Adrenal gland (tissue), 19 donors: ENCODE results near the gene ZNF593OS. TPM values are rescaled to one million over a fixed set of nuclear protein-coding genes. Genes with fewer than 3 reads are reported as not detected.

ENCODE experiments used
- DNase-seq, 7 donors: peaks; one replicate each; pipeline ENCODE4 v3.0.0-alpha.2; 2019 to 2020
- H3K27ac ChIP-seq, 5 donors: fragments of 200-600 bp; sonication (generic) in 4 of 5; 1 replicate in 3 of 5; 2 replicates in 2 of 5; pipeline versions ENCODE4 v1.5.1 to v1.8.0; 2016 to 2020; ENCODE audit warnings: mild to moderate bottlenecking in 1 of 5
- H3K27me3 ChIP-seq: fragments of 200-600 bp; 2 replicates; pipeline ENCODE4 v1.8.0; 2021
- H3K36me3 ChIP-seq, 2 donors: fragments of 200-600 bp; replicated peaks in 1 of 2; 1 replicate in 1 of 2; 2 replicates in 1 of 2; pipeline versions ENCODE4 v1.5.1 to v1.8.0; 2018 to 2022
- H3K4me1 ChIP-seq, 2 donors: fragments of 200-600 bp; replicated peaks in 1 of 2; 1 replicate in 1 of 2; 2 replicates in 1 of 2; pipeline versions ENCODE4 v1.5.1 to v1.8.0; 2018 to 2021
- H3K4me3 ChIP-seq, 4 donors: fragments of 200-600 bp; sonication (generic) in 3 of 4; one replicate each; pipeline ENCODE4 v1.5.1; 2016 to 2018
- H3K9me3 ChIP-seq, 3 donors: fragments of 200-600 bp; sonication (generic) in 1 of 3; replicated peaks in 1 of 3; 1 replicate in 2 of 3; 2 replicates in 1 of 3; pipeline versions ENCODE4 v1.5.1 to v1.8.0; 2016 to 2021
- POLR2A ChIP-seq, 2 donors: fragments of 450-650 bp; IDR thresholded peaks; one replicate each; pipeline ENCODE4 v1.6.1; 2017; ENCODE audit warnings: antibody characterized with exemption in 2 of 2, mild to moderate bottlenecking in 2 of 2, moderate library complexity in 1 of 2
- WGBS, 4 donors: extraction: QIAGEN DNeasy Blood & Tissue Kit in 2 of 4; methylation state at CpG; one replicate each; pipeline versions ENCODE4 v1.1.5 to v1.1.7; 2013 to 2017; 5-methylcytosine and 5-hydroxymethylcytosine counted together
- intact Hi-C, 2 donors: fragments of 100-400 bp; cut with DNase I; formaldehyde crosslinking; loops; one replicate each; pipeline versions ENCODE4 v1.14.1 to v1.15.0; 2022 to 2023
- long read RNA-seq, 10 donors: library from polyadenylated mRNA in 3 of 10; unstranded in 2 of 10; stranded (forward) in 1 of 10; transcript quantifications; one replicate each; pipeline ENCODE4 v2.0.0 and lab custom pipeline, GENCODE V29; 2021 to 2026
- polyA plus RNA-seq, 3 donors: library from polyadenylated mRNA; stranded (reverse); fragments of 200-250 nt in 2 of 3; fragments of 350-450 nt in 1 of 3; fragmentation: Illumina TruSeq in 1 of 3; extraction: RNeasy Lipid Tissue Mini Kit (QIAGEN cat#74804) in 1 of 3; gene quantifications; one replicate each; pipeline ENCODE4 v1.2.3, GENCODE V29; 2013 to 2014
- total RNA-seq, 9 donors: library from RNA; depleted of rRNA in 4 of 9; stranded (reverse); fragments of >200 nt in 4 of 9; fragments of 120-200 nt in 1 of 9; fragmentation: NEBNext Ultra II Directional in 1 of 9; extraction: Animal tissue kit (Norgen Biotek cat#: 25700) in 1 of 9; gene quantifications; one replicate each; pipeline versions ENCODE4 v1.1.0 to v1.2.4, GENCODE V29; 2013 to 2023
- TF ChIP-seq, protein P1 (sequence below), 6 experiments: fragments of 450-650 bp in 4 of 6; fragments of 200-600 bp in 2 of 6; sonication (generic) in 1 of 6; IDR thresholded peaks; 1 replicate in 5 of 6; 2 replicates in 1 of 6; pipeline versions ENCODE4 v1.5.1 to v1.8.0; 2016 to 2021; ENCODE audit warnings: antibody characterized with exemption in 6 of 6, mild to moderate bottlenecking in 2 of 6, moderate library complexity in 1 of 6
- donor health status: healthy with polysubstance abuse.
- donor health status: Bipolar disorder and iron deficiency.
- donor health status: DM: yes; HTN: yes; CAD: no.
- donor health status: DM: no; HTN: no; CAD: no.
- donor health status: DM: no; HTN: no; CAD: no.
- donor health status: DM: yes; HTN: yes; CAD: no.

ZNF593OS gene
- total RNA-seq (under 1 TPM in 1 of 9 donors, not detected in 8; 0.18 TPM), polyA plus RNA-seq (under 1 TPM in 1 of 3 donors, not detected in 2; 0.88 TPM)
- long read RNA-seq, donor 1 = 0 reads
- long read RNA-seq, donor 2 = 0 reads
- long read RNA-seq, donor 3 = 0 reads
- long read RNA-seq, donor 4 = 0 reads
- long read RNA-seq, donor 5 = 0 reads
- long read RNA-seq, donor 6 = 0 reads
- long read RNA-seq, donor 7 = 0 reads
- long read RNA-seq, donor 8 = 0 reads
- long read RNA-seq, donor 9 = 0 reads
- long read RNA-seq, donor 10 = 0 reads

DNA sequence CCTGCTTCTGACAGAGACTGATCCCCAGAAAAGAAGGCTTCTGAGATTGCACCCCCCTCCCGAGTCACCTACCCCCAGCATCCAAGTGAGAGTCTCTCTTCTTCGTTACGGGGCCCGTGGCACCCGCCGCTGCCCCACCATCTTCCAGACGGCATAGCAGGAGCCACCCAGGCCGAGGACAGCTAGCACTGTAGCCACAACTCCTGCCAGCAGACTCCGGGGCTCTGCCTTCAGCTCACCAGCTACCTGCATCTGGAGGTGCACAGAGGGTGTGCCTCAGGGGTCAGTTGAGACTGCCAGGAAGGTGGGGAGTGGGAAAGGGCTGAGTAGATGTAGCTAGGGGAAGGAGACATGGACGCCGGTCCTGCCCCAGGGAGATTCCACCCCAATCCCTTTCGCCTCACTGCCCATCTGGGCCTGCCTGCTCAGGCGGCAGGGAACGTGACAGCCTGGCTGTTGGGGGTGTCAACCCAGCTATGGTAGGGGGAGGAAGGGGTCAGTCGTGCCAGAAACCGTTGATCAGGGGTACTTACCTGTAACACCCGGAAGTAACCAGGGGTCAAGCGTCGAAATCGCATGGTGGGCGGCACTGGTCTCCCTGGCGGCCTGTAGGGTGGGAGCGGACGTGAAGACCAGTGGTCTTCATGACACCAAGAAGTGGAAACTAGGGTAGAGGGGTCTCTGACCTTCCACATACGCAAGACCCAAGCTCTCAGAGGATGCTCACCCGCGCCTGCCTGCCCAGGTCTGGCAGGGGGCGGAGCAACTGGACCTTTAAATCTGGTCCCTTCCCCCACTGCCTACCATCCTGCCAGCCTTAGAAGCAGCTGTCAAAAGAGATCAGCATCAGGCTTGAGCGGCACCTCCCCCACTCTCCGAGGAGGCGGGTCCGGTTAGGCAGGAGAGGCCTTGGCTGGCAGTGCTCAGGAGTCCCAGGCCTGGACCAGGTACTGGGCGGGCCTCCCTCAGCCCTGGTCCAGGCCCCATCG, at the start of gene ZNF593OS:
ZNF593OS (minus strand) TSS at position 749 of the 989 bp plus-strand sequence; CDS start at position 578, 171 bp downstream.
- DNase-seq = no peak
- TF ChIP-seq, protein P1, sequence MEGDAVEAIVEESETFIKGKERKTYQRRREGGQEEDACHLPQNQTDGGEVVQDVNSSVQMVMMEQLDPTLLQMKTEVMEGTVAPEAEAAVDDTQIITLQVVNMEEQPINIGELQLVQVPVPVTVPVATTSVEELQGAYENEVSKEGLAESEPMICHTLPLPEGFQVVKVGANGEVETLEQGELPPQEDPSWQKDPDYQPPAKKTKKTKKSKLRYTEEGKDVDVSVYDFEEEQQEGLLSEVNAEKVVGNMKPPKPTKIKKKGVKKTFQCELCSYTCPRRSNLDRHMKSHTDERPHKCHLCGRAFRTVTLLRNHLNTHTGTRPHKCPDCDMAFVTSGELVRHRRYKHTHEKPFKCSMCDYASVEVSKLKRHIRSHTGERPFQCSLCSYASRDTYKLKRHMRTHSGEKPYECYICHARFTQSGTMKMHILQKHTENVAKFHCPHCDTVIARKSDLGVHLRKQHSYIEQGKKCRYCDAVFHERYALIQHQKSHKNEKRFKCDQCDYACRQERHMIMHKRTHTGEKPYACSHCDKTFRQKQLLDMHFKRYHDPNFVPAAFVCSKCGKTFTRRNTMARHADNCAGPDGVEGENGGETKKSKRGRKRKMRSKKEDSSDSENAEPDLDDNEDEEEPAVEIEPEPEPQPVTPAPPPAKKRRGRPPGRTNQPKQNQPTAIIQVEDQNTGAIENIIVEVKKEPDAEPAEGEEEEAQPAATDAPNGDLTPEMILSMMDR (IDR thresholded peaks at IDR 0.05) = no peak
- TF ChIP-seq POLR2A (IDR thresholded peaks at IDR 0.05) = no peak
- Histone ChIP-seq H3K9me3 (no peaks in the 10 kb centered on the region), H3K36me3 (no peaks in the 10 kb centered on the region), H3K4me1 (peaks cover 7 to 15% of the 10 kb centered on the region in 2 donors), H3K4me3 (peak within 1 kb of the TSS in 1 of 4 donors; percentile 84), H3K27ac (no peak within 1 kb of the TSS), H3K27me3 (no peaks in the 10 kb centered on the region)
- intact Hi-C loops = no loop called here
- 91 to 95% (median 93%) methylated on average over 21 to 34 of the region's 34 CpGs for WGBS, 4 donors

DNA sequence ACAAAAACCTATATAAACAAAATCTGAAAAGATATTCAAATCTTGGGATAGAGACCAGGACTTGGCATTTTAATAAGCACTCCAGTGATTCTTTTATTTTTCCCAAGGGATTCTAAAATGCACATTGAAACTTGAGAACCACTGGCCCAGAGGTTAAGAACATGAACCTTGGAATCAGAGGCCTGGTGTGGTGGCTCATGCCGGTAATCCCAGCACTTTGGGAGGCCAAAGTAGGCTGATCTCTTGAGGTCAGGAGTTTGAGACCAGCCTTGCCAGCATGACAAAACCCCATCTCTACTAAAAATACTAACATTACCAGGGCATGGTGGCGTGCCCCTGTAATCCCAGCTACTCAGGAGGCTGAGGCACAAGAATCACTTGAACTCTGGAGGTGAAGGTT, 49.5 kb upstream of the ZNF593OS start:
- peak in 1 of 7 donors; percentile 9 for DNase-seq
- intact Hi-C loops = no loop called here
- TF ChIP-seq, protein P1 (IDR thresholded peaks at IDR 0.05) = no peak
- no peak for TF ChIP-seq POLR2A (IDR thresholded peaks at IDR 0.05)

DNA sequence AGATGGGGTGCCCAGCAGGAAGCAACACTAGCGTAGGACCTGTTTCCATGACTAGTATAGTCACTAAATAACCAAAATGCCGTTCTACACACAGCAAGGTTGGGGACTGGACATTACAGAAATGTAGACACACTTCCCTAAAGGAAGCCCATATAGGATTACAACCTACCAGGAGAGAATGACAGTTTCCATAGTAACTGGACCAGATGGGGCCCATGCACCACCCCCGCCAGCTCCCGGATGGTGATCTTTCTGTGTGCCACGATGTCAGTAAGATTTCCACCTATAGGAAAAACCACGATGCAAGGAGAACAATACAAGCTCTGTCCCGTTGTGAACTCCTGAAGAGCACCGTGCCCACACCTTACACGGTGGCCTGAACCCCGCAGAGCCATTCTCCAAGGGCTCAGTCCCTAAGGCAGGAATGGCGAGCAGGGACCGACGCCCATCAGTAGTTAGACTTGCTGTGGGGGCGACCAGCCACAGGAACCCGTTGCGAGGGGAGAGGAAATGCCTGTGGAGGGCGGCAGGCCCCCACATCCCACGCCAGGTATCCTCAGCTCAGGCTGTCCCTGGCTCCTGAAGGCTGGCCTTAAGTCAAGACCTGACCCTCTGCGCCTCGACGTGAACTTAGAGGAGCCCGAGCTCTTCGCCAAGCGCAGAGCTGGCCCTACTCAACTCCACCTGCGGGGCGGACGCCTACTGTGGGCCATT, 48.7 kb upstream of the ZNF593OS start:
- WGBS, 4 donors = 67 to 80% (median 73%) methylated on average over 23 to 27 of the region's 27 CpGs
- H3K27me3 ChIP-seq = no peaks in the 10 kb centered on the region
- DNase-seq = no peak

More for the DNA sequence above, 49.5 kb upstream of the ZNF593OS start:
- Histone ChIP-seq H3K27ac (no peak overlapping the region), H3K27me3 (no peaks in the 10 kb centered on the region), H3K4me1 (peaks cover 5 to 6% of the 10 kb centered on the region in 2 donors), H3K4me3 (no peak overlapping the region), H3K36me3 (no peaks in the 10 kb centered on the region), H3K9me3 (no peaks in the 10 kb centered on the region)
- 82 to 87% (median 85%) methylated on average over 2 of the region's 2 CpGs for WGBS, 4 donors

More for the DNA sequence above, 48.7 kb upstream of the ZNF593OS start:
- H3K36me3 ChIP-seq = no peaks in the 10 kb centered on the region
- intact Hi-C loops = no loop called here
- H3K27ac ChIP-seq = no peak overlapping the region
- no peak overlapping the region for H3K4me3 ChIP-seq
- H3K9me3 ChIP-seq = no peaks in the 10 kb centered on the region
- H3K4me1 ChIP-seq = peaks cover 0 to under 1% of the 10 kb centered on the region in 2 donors
- TF ChIP-seq, protein P1 (IDR thresholded peaks at IDR 0.05) = no peak
- no peak for TF ChIP-seq POLR2A (IDR thresholded peaks at IDR 0.05)
